ENCODE measurements around the gene KHK.

Gene KHK

DNA sequence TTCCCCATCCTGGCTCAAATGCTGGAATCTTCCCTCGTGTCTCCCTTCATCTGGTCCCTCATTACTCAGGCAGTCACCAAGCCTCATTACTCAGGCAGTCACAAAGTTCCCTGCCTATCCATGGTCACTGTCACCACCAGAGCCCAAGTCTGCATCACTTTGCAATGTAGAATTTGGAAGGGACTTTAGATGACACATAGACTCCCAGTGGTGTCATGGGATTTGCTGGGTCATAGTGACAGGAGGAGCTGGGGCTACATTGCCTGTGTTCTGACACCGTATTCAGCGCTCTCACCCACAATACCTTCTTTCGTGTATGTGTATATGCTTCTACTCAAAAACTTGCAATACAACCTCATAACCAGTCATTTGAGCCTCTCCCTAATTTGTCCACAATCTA lies 10.2 kb upstream of the KHK start:
- DNase-seq (ENCODE audit: low read depth in 2 of 2), result no peak
- TF ChIP-seq CTCF (IDR thresholded peaks at IDR 0.05; ENCODE audit: low read depth, low read length), result no peak
- H3K4me3 ChIP-seq (replicated peaks in 1 of 2; ENCODE audit: low read depth in 2 of 2, low read length in 2 of 2), result no peak overlapping the region

- H3K4me3 ChIP-seq (replicated peaks in 1 of 2; ENCODE audit: low read depth in 2 of 2, low read length in 2 of 2), result no peak overlapping the region
- TF ChIP-seq CTCF (IDR thresholded peaks at IDR 0.05; ENCODE audit: low read depth, low read length), result no peak
- DNase-seq (ENCODE audit: low read depth in 2 of 2), result no peak
These were observed 9.3 kb upstream of the KHK start for GRCh38 chr2:27077231-27077630.

GRCh38 chr2:27078267-27079194 lies 8.0 kb upstream of the KHK start, which contains the start of gene EMILIN1:
Gene EMILIN1, plus strand, starts transcription at chr2:27078615. Its CDS starts 451 bp downstream, at chr2:27079066.
- peak within 1 kb of the TSS; percentile 72 to 93 for H3K4me3 ChIP-seq (replicated peaks in 1 of 2; ENCODE audit: low read depth in 2 of 2, low read length in 2 of 2)
- DNase-seq (ENCODE audit: low read depth in 2 of 2), result peak; percentile 92 to 98
- no peak for TF ChIP-seq CTCF (IDR thresholded peaks at IDR 0.05; ENCODE audit: low read depth, low read length)

- peak overlapping the region; percentile 72 to 93 for H3K4me3 ChIP-seq (replicated peaks in 1 of 2; ENCODE audit: low read depth in 2 of 2, low read length in 2 of 2)
- no peak for TF ChIP-seq CTCF (IDR thresholded peaks at IDR 0.05; ENCODE audit: low read depth, low read length)
- DNase-seq (ENCODE audit: low read depth in 2 of 2), result no peak
These were observed 7.1 kb upstream of the KHK start for GRCh38 chr2:27079233-27080139.

DNA sequence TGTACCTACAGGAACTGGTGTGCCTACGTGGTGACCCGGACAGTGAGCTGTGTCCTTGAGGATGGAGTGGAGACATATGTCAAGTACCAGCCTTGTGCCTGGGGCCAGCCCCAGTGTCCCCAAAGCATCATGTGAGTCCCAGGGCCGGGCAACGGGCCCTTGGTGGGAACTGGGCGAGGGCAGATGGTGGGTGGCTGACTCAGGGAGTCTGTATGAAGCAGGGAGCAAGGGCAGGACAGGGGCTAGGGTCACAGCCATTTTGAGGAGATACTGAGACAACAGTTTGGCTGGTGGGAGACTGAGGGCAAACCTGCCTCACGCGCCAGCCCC lies 6.5 kb upstream of the KHK start:
- no peak for DNase-seq (ENCODE audit: low read depth in 2 of 2)
- TF ChIP-seq CTCF (IDR thresholded peaks at IDR 0.05; ENCODE audit: low read depth, low read length), result no peak
- H3K4me3 ChIP-seq (replicated peaks in 1 of 2; ENCODE audit: low read depth in 2 of 2, low read length in 2 of 2), result peak overlapping the region; percentile 72 to 93

DNA sequence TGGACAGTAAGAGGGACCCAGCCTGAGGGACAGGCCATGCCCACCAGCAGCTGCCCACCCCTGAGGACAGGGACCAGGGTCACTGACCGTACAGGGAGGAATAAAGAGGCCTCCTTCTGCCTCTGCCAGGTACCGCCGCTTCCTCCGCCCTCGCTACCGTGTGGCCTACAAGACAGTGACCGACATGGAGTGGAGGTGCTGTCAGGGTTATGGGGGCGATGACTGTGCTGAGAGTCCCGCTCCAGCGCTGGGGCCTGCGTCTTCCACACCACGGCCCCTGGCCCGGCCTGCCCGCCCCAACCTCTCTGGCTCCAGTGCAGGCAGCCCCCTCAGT lies 6.0 kb upstream of the KHK start:
- no peak for TF ChIP-seq CTCF (IDR thresholded peaks at IDR 0.05; ENCODE audit: low read depth, low read length)
- H3K4me3 ChIP-seq (replicated peaks in 1 of 2; ENCODE audit: low read depth in 2 of 2, low read length in 2 of 2), result peak overlapping the region; percentile 72 to 93
- DNase-seq (ENCODE audit: low read depth in 2 of 2), result no peak

Data from cardiac fibroblast (primary cell).